ENCODE measurements around the gene GNAS-AS1. TPM values are rescaled to one million over a fixed set of nuclear protein-coding genes. Genes with fewer than 3 reads are reported as not detected.

The GNAS-AS1 gene
- polyA plus RNA-seq, 1 donor from 2014 or later, result not detected

GRCh38 chr20:58877050-58877975, 26.6 kb upstream of the GNAS-AS1 start:
- Mint-ChIP-seq H3K27me3 (peaks cover 2% of the 10 kb centered on the region), H3K9me3 (no peaks in the 10 kb centered on the region), H3K4me3 (no peak overlapping the region), H3K4me1 (peaks cover 0 to 2% (median 1%) of the 10 kb centered on the region in 3 donors), H3K27ac (no peak overlapping the region), H3K36me3 (peaks cover 2% of the 10 kb centered on the region)

- Mint-ChIP-seq H3K27me3 (peaks cover 2% of the 10 kb centered on the region), H3K9me3 (no peaks in the 10 kb centered on the region), H3K4me3 (no peak overlapping the region), H3K36me3 (peaks cover 2% of the 10 kb centered on the region), H3K4me1 (peaks cover 0 to 2% (median 1%) of the 10 kb centered on the region in 3 donors), H3K27ac (no peak overlapping the region)
Observed at GRCh38 chr20:58876437-58876836, 25.7 kb upstream of the GNAS-AS1 start.

DNA sequence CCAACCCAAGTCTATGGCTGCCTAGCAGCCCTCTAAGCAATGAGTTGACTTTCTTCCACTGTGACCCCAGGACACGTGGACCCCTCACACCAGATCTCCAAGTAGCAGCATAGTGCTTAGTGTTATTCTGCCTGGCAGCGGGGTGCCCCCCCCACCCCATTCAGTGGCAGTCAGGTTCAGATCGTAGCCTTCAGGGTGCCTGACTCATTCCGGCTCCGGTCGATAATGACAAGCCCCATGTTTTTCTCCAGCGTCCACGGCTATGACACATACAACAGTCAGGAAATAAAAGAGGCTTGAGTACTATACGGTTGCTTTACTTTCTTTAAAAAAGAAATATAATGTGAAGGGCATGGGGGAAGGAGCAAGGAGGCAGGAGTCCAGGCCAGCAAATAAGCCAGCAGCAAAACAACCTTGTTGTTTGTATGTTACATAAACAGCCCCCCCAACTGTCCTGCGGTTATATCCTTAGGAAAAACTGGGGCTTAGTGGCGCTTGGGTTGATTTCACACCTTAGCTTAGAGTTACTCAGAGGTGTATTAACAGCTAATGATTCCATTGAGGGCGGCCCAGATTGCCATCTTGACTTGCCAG, 24.9 kb upstream of the GNAS-AS1 start:
- no peak overlapping the region for H3K4me3 Mint-ChIP-seq
- peaks cover 2% of the 10 kb centered on the region for H3K36me3 Mint-ChIP-seq
- peaks cover 3 to 5% (median 4%) of the 10 kb centered on the region in 3 donors for H3K4me1 Mint-ChIP-seq
- no peaks in the 10 kb centered on the region for H3K9me3 Mint-ChIP-seq
- no peak overlapping the region for H3K27ac Mint-ChIP-seq
- no peaks in the 10 kb centered on the region for H3K27me3 Mint-ChIP-seq

DNA sequence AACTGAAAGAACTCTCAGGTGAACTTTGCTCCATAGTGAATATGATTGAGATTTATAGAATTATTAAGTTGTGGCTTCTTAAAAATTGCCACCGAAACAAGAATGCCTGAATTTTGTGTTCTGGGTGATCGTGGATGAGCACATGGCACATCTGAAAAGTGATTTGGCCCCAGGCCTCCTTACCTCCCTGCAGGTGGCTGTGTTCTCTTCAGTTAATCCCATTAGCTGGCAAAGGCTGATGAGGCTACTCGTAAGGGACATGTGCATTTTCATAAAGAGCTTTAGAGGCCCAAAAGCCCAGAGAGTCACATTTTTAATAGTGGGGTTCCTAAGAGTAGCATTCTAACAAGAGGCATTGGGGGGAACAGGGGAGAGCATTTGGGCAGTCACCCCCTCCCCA, 24.4 kb upstream of the GNAS-AS1 start:
- Mint-ChIP-seq H3K27me3 (no peaks in the 10 kb centered on the region), H3K4me3 (no peak overlapping the region), H3K4me1 (peaks cover 5 to 9% (median 7%) of the 10 kb centered on the region in 3 donors), H3K9me3 (no peaks in the 10 kb centered on the region), H3K36me3 (peaks cover 2% of the 10 kb centered on the region), H3K27ac (no peak overlapping the region)

- Mint-ChIP-seq H3K4me3 (no peak overlapping the region), H3K4me1 (peaks cover 5 to 10% (median 7%) of the 10 kb centered on the region in 3 donors), H3K9me3 (no peaks in the 10 kb centered on the region), H3K27me3 (no peaks in the 10 kb centered on the region), H3K36me3 (peaks cover 2% of the 10 kb centered on the region), H3K27ac (no peak overlapping the region)
Observed at GRCh38 chr20:58874469-58874868, 23.8 kb upstream of the GNAS-AS1 start.

GRCh38 chr20:58871533-58872102, 20.9 kb upstream of the GNAS-AS1 start:
- Mint-ChIP-seq H3K27ac (no peak overlapping the region), H3K36me3 (no peaks in the 10 kb centered on the region), H3K27me3 (peaks cover 1% of the 10 kb centered on the region), H3K4me3 (no peak overlapping the region), H3K4me1 (peaks cover 5 to 15% (median 7%) of the 10 kb centered on the region in 3 donors), H3K9me3 (no peaks in the 10 kb centered on the region)

DNA sequence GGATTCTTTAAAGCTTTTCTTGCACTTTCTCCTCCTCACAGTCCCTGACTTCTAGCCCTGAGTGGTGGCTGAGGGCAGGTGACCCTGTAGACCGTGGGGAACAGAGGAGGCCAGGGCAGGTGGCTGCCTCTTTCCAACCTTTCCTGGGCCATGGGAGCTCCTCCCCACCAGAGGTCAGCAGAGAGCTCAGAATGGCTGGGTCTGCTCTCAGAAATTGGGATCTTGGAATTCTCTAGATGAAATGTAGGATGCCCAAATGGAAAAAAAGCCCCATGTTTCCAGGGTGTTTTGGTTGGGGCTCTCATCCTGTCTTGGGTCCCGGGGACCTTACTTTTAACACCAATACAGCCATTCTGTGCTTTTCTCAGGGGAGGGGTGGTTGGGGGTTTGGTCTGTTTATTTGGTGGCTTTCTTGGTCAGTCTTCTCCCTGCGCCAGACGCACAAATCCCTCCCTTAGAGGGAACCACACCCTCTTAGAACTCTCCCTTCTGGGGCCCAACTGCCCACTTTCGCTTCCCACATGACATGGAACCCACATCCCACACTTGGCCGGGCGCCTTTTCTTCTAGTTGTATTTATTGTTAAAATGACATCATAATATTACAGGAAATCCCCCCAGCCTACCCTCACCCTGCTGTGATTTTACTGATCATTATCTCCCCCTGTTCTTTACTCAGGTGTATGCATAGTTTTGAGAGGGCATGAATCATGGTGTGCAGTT, 19.8 kb upstream of the GNAS-AS1 start:
- Mint-ChIP-seq H3K36me3 (no peaks in the 10 kb centered on the region), H3K4me3 (no peak overlapping the region), H3K9me3 (no peaks in the 10 kb centered on the region), H3K27me3 (peaks cover 1% of the 10 kb centered on the region), H3K27ac (peak overlapping the region in 2 of 3 donors; percentile 29 to 50), H3K4me1 (peaks cover 5 to 15% (median 7%) of the 10 kb centered on the region in 3 donors)

DNA sequence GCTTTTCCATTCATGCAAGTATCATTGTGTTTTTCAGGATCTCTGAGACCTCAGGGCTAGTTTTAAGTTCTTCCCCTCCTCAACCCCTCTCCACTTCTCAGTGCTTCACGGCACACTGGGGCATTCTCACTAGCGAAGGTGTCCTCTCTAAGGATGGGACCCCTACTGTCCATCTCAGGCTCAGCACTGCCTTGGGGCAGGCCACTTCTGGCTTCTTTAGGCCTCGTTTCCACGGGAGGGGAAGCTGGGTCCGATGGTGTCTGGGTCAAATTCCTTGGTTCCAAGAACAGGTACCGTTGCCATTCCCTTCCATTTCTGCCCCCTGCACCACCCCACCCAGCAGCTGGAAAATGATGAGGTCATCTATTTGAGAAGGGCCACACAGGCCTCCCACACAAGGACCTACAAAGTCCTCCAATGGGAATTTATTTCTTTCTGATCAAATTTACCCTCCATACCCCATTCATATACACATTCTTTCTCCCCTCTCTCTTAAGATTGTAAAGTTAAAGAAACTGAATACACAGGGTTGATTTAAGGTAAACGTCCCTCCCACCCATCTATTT, 19.0 kb upstream of the GNAS-AS1 start:
- H3K27me3 Mint-ChIP-seq, result peaks cover 1% of the 10 kb centered on the region
- no peaks in the 10 kb centered on the region for H3K9me3 Mint-ChIP-seq
- peaks cover 5 to 15% (median 7%) of the 10 kb centered on the region in 3 donors for H3K4me1 Mint-ChIP-seq
- no peak overlapping the region for H3K4me3 Mint-ChIP-seq
- no peaks in the 10 kb centered on the region for H3K36me3 Mint-ChIP-seq
- peak overlapping the region in 2 of 3 donors; percentile 29 to 50 for H3K27ac Mint-ChIP-seq

- Mint-ChIP-seq H3K9me3 (no peaks in the 10 kb centered on the region), H3K36me3 (no peaks in the 10 kb centered on the region)
Observed at GRCh38 chr20:58868795-58869194, 18.1 kb upstream of the GNAS-AS1 start.

DNA sequence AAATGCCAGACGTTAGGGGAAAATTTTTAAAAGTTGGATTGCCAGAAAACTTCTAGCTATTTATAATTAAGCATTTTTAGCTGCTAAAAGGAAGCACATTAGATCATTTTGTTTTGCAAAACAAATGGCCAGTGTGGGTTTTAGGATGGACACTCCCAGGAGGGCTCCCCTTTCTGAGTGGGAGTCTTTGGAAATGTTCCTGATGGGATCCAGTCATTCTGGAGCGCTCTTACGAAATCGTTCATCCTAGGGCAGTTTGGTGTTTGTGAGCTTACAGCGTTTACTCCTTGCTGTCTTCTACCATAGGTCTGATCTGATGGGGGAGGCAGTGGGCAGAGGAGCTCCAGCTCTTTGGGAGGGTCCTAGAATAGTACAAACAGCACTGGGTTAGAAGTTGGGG, 16.5 kb upstream of the GNAS-AS1 start:
- Mint-ChIP-seq H3K4me1 (peaks cover 3 to 15% (median 4%) of the 10 kb centered on the region in 3 donors), H3K27ac (no peak overlapping the region), H3K4me3 (no peak overlapping the region), H3K27me3 (peaks cover 1% of the 10 kb centered on the region), H3K9me3 (no peaks in the 10 kb centered on the region), H3K36me3 (no peaks in the 10 kb centered on the region)

More at GRCh38 chr20:58868795-58869194, 18.1 kb upstream of the GNAS-AS1 start:
- Mint-ChIP-seq H3K27ac (no peak overlapping the region), H3K27me3 (peaks cover 1% of the 10 kb centered on the region), H3K4me3 (no peak overlapping the region), H3K4me1 (peaks cover 5 to 15% (median 7%) of the 10 kb centered on the region in 3 donors)

DNA sequence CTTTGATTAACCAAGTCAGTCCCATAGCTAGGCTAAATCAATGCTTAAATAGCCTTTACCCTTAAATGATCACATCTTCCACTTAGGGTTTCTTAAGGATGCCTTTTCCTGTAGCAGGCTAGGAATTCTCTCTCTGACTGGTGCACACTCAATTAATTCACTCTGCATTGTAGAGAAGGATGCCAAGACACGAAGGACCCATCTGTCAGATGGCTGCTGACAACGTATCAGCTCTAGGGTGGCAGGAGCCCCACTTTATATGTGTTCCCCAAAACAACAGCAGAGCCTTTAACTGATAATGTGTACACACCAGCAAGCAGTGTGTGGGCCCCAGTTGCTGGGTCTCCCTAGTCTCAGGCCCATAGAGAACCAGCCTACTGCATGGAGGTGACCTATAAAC, 15.1 kb upstream of the GNAS-AS1 start:
- H3K27me3 Mint-ChIP-seq, result peaks cover 7% of the 10 kb centered on the region
- H3K4me3 Mint-ChIP-seq, result no peak overlapping the region
- peaks cover 3 to 13% (median 4%) of the 10 kb centered on the region in 3 donors for H3K4me1 Mint-ChIP-seq
- no peaks in the 10 kb centered on the region for H3K36me3 Mint-ChIP-seq
- H3K9me3 Mint-ChIP-seq, result no peaks in the 10 kb centered on the region
- no peak overlapping the region for H3K27ac Mint-ChIP-seq

- H3K27me3 Mint-ChIP-seq, result peaks cover 11% of the 10 kb centered on the region
Observed at GRCh38 chr20:58864346-58864745, 13.6 kb upstream of the GNAS-AS1 start.

GRCh38 chr20:58863044-58863790, 12.5 kb upstream of the GNAS-AS1 start:
- H3K27me3 Mint-ChIP-seq, result peaks cover 13% of the 10 kb centered on the region
- H3K4me3 Mint-ChIP-seq, result no peak overlapping the region
- H3K36me3 Mint-ChIP-seq, result no peaks in the 10 kb centered on the region
- H3K9me3 Mint-ChIP-seq, result no peaks in the 10 kb centered on the region
- H3K4me1 Mint-ChIP-seq, result peaks cover 0 to 4% (median 0%) of the 10 kb centered on the region in 3 donors
- no peak overlapping the region for H3K27ac Mint-ChIP-seq

More at GRCh38 chr20:58864346-58864745, 13.6 kb upstream of the GNAS-AS1 start:
- Mint-ChIP-seq H3K27ac (no peak overlapping the region), H3K9me3 (no peaks in the 10 kb centered on the region), H3K36me3 (no peaks in the 10 kb centered on the region), H3K4me1 (peaks cover 0 to 4% (median 0%) of the 10 kb centered on the region in 3 donors), H3K4me3 (no peak overlapping the region)

Data from IgD-negative memory B cell (primary cell).